ENCODE data around the gene AGPAT2.

AGPAT2 gene

GRCh38 chr9:136662656-136663581 is 24.3 kb downstream of the AGPAT2 start, which contains the start of gene EGFL7:
Gene EGFL7 (plus strand): TSS chr9:136662916. CDS start chr9:136668283, 5,367 bp downstream.
- no peak for DNase-seq (ENCODE audit: low read depth in 2 of 2)

DNA sequence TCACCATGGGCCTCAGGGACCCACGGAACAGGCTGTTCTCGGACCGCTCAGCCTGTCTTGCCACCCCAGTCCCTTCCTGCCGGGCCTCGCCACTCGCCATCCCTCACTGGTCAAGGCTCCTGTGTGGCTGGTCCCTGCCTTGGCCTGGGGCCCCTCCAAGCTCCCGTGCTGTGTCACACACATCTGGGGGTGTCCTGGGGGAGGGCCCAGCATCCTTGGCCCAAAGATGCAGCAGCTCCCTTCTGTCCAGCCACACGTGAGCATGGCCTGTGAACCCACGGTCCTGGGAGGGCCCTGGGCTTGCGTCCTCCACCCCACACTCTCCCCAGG is 25.0 kb downstream of the AGPAT2 start:
- no peak for DNase-seq (ENCODE audit: low read depth in 2 of 2)

DNA sequence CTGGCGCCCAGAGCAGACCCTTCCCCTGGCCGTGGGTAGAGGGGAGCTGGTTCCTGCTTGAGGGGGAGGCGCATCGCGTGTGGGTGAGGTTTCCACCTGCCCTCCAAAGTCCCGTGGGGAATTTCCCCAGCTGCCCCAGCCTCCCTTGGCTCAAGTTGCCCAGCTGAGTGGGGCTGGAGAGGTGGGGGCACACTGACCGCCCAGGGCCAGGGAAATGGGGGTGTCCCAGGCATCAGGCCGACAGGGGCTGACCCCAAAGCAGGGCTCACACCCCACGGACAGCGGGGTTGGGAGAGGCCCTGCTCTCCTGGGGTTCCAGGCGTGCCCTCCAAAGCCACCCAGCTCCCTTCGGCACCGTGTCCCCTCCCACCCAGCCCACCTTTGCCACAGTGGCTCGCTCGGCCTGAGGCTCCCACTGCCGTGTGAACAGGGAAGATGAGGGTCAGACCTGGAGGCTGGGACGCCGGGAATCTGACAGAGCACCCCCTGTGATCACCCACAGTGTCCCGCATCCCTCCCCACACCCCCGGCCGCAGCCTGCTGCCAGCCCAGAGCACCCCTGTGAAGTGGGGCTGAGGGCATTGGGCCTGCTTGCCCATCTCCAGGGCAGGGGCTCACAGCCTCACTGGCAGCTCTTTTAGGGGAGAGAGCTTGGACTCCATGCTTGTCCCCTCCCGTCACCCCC is 25.5 kb downstream of the AGPAT2 start:
- DNase-seq (ENCODE audit: low read depth in 2 of 2) = no peak

DNA sequence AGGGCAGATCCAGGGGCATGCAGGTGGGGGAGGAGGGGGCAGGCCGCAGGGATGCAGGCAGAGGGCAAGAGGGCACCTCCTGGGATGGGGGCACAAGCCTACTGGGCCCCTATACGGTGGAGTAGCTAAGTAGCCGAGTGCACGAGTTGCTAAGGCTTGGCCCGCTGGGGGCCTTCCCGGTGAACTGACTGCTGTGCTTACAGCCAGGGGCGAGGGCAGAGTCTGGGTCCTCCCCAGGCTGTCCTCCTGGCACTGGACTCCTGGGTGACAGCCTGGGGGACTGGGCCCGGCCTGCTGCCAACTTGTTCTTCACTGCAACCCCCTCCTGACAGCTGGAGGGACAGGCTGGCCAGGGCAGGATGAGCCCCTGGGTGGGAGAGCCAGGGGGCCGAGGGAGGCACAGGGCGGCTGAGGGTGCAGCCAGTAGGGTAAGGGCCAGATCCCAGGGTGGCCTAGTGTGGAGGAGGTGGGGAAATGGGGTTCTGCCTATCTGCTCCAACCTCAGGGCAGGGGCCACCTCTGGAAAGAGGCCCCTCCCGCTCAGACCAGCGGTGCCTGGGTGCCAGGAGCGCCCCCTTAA is 26.2 kb downstream of the AGPAT2 start:
- DNase-seq (ENCODE audit: low read depth in 2 of 2) = no peak

DNA sequence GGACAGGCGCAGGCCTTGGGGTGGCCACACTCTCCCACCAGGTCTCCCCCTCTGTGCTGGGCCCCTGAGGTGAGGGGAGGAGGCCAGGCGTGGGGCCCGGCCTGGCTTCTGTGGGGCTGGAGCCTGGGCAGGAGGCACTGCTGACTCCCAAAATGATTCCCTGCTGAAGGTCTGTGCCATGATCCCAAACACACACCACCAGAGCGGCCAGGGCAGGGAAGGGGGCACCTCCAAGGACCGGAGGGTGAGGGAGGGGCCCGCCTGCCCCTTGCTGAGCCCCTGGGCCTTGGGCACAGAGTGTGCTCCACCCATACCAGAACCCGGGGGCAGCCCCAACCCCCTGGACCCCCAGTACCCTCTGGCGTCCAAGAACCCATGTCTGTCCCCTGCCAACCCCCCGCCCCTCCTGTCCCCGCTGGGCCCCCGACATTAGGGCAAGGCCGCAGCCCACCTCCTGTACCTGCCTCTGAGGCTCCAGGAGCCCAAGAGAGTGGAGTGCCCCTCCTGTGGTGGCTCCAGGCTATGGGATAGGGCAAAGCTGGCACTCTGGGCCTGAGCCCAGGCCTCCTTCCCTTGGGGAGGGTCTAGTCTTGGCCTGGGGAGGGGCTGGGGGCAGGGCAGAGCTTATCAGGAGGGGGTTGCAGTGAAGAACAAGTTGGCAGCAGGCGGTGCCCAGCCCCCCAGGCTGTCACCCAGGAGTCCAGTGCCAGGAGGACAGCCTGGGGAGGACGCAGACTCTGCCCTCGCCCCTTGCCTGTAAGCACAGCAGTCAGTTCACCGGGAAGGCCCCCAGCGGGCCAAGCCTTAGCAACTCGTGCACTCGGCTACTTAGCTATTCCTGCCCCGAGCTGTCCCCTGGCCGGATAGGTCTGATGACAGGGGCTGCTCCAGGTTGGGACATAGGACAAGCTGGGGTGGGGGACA is 27.1 kb downstream of the AGPAT2 start:
- no peak for DNase-seq (ENCODE audit: low read depth in 2 of 2)

DNA sequence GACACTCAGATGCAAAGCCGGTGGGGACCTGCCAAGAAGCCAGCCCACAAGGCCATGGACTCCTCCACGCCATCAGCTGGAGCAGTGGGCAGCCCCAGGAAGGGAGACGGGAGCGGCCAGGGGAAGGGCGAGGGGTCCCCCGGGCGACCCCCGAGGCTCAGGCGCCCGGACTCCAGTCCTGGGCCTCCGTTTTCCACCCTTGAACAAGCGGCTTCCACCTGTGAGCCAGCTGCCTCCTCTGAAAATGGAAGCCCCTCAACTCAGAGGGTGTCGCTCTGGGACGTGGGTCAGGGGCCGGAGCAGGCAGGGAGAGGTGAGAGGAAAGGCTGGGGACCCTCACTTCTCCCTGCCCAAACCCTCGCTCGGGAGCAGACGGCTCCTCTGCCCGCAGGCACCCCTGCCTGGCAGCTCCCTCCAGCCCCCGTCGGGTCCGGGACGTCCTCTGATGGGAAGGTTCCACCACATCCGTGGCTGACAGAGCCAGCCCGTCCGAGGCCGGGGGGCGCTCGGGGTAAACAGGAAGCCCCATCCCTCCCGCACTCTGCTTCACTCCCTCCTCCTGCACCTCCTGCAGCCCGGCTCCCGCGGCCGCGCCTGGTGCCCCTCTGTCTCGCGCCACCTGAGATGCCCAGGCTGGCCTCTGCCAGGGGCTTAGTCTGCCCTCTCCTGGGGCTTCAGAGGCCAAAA is 28.3 kb downstream of the AGPAT2 start:
- DNase-seq (ENCODE audit: low read depth in 2 of 2) = no peak

GRCh38 chr9:136657974-136658848 is 29.0 kb downstream of the AGPAT2 start:
- DNase-seq (ENCODE audit: low read depth in 2 of 2) = no peak

DNA sequence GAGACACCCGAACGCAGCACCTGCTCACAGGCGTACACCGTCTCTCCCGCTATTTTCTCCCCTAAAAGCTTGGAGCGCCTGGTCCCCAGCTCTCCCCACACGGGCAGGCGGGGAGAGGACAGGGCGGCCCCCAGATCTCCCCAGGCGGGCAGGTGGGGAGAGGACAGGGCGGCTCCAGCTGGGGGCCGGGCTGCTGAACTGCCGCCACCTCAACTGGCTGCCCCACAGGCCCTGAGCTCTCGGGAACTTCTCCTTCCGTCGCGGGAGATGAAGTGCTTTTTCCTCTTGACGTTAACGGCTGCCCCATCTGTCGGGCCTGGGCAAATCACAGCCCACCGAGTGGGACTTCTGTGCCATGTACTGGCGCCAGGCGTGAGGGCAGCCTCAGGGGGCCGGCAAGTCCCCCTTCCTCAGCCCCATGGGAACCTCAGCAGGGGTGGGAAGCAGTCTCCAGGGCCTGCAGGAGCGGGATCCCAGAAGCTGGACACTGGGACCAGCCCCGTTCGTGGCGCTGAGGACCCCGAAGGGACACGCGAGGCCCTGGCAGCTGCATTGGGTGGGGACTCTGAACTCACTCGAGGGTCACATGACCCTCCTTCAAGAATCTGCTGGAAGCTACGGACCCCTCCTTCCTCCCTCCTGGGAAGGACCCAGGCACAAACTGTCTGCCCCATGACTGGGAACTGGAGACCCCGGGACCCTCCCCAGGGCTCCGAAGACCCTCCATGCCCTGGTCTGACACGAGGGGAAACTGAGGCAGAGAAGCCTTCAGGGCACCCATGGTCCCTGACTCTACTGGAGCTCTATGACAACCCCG is 30.3 kb downstream of the AGPAT2 start:
- no peak for DNase-seq (ENCODE audit: low read depth in 2 of 2)

DNA sequence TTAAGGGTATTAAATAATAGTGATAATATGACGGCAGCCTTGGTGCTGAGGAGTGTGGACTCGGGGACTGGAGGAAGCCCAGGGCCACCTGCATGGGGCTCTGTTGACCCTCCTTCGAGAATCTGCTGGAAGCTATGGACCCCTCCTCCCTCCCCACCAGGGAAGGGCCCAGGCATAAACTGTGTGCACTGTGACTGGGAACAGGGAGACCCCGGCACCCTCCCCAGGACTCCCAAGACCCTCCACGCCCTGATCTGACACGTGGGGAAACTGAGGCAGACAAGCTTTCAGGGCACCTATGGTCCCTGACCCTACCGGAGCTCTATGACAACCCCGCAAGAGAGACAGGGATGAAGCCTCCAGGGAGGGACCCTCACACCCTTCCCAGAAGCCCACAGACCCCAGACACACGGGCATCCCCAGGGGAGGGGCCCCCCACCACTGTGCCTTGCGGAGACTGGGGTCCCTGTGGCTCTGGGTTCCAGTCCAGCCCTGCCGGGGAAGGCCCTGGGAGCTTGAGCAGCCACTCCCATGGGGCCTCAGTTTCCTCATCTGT is 31.0 kb downstream of the AGPAT2 start:
- no peak for DNase-seq (ENCODE audit: low read depth in 2 of 2)

DNA sequence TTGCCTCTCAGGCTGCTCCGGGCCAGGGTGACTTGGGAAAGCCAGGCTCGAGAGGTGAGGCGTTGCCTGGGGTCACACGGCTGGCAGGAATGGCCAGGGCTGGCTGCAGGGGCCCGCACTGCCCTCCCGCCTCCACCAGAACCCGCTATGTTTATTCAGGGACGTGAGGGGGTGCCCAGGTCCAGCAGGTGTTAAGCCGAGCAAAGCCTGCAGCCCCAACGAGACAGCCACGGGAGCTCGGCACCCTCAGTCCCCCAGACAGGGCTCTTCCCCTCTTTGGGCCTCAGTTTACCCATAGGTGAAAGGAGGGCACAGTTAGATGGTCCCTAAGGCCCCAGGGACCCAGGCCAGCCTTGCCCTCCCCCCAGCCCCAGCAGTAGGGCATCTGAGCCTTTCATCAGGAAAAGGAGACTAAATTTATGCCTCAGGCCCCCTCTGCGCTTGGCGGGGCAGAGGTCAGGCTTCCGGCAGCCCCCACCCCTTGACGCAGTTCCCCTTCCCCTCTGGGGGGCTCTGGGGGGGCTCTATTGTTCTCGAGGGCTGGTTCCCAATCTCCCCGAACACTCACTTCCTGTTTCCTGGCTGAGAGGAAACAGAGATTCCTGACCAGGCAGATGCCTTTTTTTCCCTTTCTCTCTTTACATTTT is 31.6 kb downstream of the AGPAT2 start:
- no peak for DNase-seq (ENCODE audit: low read depth in 2 of 2)

DNA sequence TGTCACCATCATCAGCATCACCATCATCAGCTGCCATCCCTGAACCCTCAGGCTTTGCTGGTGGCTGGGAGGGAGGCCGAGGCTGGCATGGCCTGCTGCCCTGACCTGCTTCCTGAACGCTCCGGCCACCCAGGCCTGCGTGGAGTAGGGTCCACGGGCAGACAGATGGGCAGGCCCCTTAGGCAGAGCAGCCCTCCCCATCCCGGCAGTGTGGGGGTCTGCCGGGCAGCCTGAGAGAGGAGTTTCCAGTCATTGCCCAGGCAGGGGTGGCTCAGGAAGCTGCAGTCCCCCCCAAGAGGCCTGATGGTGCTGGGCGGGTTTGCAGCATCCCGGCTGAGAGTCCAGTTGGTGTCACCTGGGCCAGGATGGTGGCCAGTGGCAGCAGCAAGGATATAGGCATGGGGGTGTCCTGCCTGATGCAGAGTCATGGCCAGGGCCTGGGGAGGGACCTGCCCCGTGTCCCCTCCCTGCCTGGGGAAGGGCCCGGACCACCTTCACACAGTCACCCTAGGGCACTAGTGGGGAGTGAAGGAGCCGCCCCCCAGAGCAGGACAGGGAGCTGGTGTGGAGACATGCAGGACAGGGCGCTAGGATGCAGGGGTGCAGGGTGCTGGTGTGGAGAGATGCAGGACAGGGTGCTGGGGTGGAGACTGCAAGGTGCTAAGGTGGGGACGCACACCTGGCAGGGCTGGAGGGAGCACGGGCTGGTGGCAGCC is 32.3 kb downstream of the AGPAT2 start:
- DNase-seq (ENCODE audit: low read depth in 2 of 2) = no peak

- DNase-seq (ENCODE audit: low read depth in 2 of 2) = no peak
Observed at GRCh38 chr9:136653323-136654079, 33.8 kb downstream of the AGPAT2 start.

- DNase-seq (ENCODE audit: low read depth in 2 of 2) = no peak
Observed at GRCh38 chr9:136651860-136652259, 35.4 kb downstream of the AGPAT2 start.

DNA sequence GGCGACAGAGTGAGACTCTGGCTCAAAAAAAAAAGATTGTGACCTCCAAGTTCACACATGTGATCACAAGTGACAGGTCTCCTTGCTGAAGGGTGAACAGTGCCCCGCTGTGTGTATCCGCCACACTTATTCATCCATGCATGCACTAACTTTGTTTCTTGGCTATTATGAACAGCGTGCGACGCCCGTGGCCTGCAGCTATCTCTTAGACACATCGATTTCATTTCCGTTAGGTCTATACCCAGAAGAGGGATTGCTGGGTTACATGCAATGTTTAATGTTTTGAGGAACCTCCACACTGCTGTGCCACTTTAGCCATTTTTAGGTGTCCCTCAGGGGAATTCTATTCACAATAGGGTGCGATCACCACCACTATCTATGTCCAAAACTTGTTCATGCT is 36.6 kb downstream of the AGPAT2 start:
- DNase-seq (ENCODE audit: low read depth in 2 of 2) = no peak

- no peak for DNase-seq (ENCODE audit: low read depth in 2 of 2)
Observed at GRCh38 chr9:136650021-136650420, 37.2 kb downstream of the AGPAT2 start.

- no peak for DNase-seq (ENCODE audit: low read depth in 2 of 2)
Observed at GRCh38 chr9:136648751-136649150, 38.5 kb downstream of the AGPAT2 start.
